Smooth muscle cell (in vitro differentiated cells): ENCODE results near the gene USH2A. TPM values are rescaled to one million over a fixed set of nuclear protein-coding genes. Genes with fewer than 3 reads are reported as not detected.

Experiments
- DNase-seq: peaks from one replicate; lab custom pipeline; 2025; ENCODE audit not compliant: unreplicated experiment; lab: John Stamatoyannopoulos, UW
- H2AFZ ChIP-seq: fragments of 200-600 bp; sonication (generic); 2 replicates; pipeline ENCODE4 v1.6.0; 2016; ENCODE audit warnings: antibody characterized with exemption, low read depth, mild to moderate bottlenecking
- H3F3A ChIP-seq: fragments of 200-600 bp; sonication (generic); 2 replicates; pipeline ENCODE4 v1.6.0; 2017; ENCODE audit warnings: antibody characterized with exemption, low read depth
- H3K27ac ChIP-seq: fragments of 200-600 bp; sonication (generic); 2 replicates; pipeline ENCODE4 v1.5.1; 2016; ENCODE audit warnings: low read depth, mild to moderate bottlenecking
- H3K27me3 ChIP-seq: fragments of 200-600 bp; sonication (generic); 2 replicates; pipeline ENCODE4 v1.6.1; 2016; ENCODE audit warnings: low read depth, mild to moderate bottlenecking
- H3K36me3 ChIP-seq: fragments of 200-600 bp; sonication (generic); 2 replicates; pipeline ENCODE4 v1.5.1; 2016; ENCODE audit warnings: low read depth
- H3K4me1 ChIP-seq: fragments of 200-600 bp; sonication (generic); 2 replicates; pipeline ENCODE4 v1.5.1; 2016; ENCODE audit warnings: low read depth
- H3K4me2 ChIP-seq: fragments of 200-600 bp; sonication (generic); 2 replicates; pipeline ENCODE4 v1.6.0; 2016; ENCODE audit warnings: mild to moderate bottlenecking
- H3K4me3 ChIP-seq: fragments of 200-600 bp; sonication (generic); 2 replicates; pipeline ENCODE4 v1.5.1; 2016; ENCODE audit warnings: mild to moderate bottlenecking
- H3K79me2 ChIP-seq: fragments of 200-600 bp; sonication (generic); 2 replicates; pipeline ENCODE4 v1.6.0; 2016; ENCODE audit warnings: low read depth, mild to moderate bottlenecking
- H3K9ac ChIP-seq: fragments of 200-600 bp; sonication (generic); 2 replicates; pipeline ENCODE4 v1.6.0; 2016; ENCODE audit warnings: low read depth
- H3K9me3 ChIP-seq: fragments of 200-600 bp; sonication (generic); replicated peaks from 2 replicates; pipeline ENCODE4 v1.5.1; 2016; ENCODE audit warnings: low read depth
- H4K20me1 ChIP-seq: fragments of 200-600 bp; sonication (generic); 2 replicates; pipeline ENCODE4 v1.6.0; 2016; ENCODE audit warnings: low read depth
- WGBS: methylation state at CpG from one replicate; pipeline ENCODE4 v1.1.7; 2016; ENCODE audit warnings: low lambda C conversion rate; 5-methylcytosine and 5-hydroxymethylcytosine counted together
- polyA plus RNA-seq: library from polyadenylated mRNA; unstranded; fragments of >200 nt; fragmentation: Nextera tagmentation; extraction: Ambion mirVana; gene quantifications from 2 replicates; pipeline ENCODE4 v1.2.1, GENCODE V29; 2016
- total RNA-seq: library from RNA; depleted of rRNA; stranded (reverse); fragments of >200 nt; gene quantifications from 2 replicates; pipeline ENCODE4 v1.2.3, GENCODE V29; 2014
- TF ChIP-seq, protein P1 (sequence below): fragments of 200-600 bp; sonication (generic); IDR thresholded peaks from 2 replicates; pipeline ENCODE4 v1.5.1; 2017; ENCODE audit warnings: borderline replicate concordance, mild to moderate bottlenecking, antibody characterized with exemption; ENCODE audit not compliant: insufficient read depth, poor library complexity, severe bottlenecking

Gene USH2A
- total and polyA plus RNA-seq, 2 experiments from 2014 or later, result under 0.01 TPM; not detected in 1

DNA sequence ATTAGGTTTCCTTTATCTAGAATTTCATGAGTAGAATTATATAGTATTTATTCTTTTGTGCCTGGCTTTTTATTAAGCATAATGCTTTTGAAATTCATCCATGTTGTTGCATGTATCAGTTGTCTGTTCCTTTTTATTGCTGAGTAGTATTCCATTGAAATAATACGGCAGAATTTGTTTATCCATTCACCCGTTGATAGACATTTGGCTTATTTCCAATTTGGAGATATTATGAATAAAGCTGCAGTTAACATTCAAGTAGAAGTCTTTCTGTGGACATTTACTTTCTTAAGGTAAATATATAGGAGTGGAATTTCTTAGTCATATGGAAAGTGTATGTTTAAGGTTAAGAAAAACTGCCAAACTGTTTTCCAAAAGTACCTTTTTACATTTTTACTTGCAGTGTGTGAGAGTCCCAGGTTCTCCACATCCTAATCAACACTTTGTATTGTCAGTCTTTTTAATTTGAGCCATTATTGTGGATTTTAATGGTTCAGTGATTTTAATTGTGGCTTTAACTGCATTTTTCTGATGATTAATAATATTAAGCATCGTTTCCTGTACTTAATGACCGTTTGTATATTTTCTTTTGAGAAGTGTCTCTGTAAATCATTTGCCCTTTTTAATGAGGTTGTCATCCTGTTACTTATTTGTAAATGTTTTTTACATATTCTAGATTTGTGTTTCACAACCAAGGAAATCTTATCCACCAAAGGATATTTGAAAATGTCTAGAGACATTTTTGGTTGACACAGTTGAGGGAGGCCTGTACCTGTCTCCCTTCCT, 833.4 kb downstream of the USH2A start:
- H2AFZ ChIP-seq, result no peak overlapping the region

DNA sequence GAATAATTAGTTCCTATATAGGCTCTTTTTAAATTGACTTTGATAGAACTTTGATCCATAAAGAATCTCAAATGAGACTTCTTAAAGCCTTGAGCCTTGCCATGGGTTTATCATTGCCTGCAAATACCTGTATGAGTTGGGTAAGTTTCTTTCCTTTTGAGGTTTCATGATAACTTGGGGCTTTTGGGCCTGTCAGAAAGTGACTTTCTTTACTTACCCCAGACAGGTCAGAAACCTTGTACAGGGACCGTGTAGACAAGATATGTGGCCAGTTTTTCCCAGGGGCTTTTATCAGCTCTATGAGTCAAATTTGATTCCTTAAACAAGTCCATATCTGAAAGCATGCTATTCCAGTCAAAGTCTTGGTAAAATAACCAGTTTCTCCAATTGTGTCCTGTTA, 838.9 kb downstream of the USH2A start:
- H3K4me3 ChIP-seq, result no peak overlapping the region
- H3K27ac ChIP-seq, result peak overlapping the region; percentile 54
- WGBS, result 77% methylated on average over 1 of the region's 1 CpG
- H2AFZ ChIP-seq, result no peak overlapping the region
- H3F3A ChIP-seq, result no peaks in the 10 kb centered on the region
- no peaks in the 10 kb centered on the region for H3K79me2 ChIP-seq
- no peak overlapping the region for H3K4me2 ChIP-seq
- H3K9ac ChIP-seq, result no peak overlapping the region
- DNase-seq, result no peak
- no peaks in the 10 kb centered on the region for H4K20me1 ChIP-seq
- H3K9me3 ChIP-seq, result no peaks in the 10 kb centered on the region
- no peaks in the 10 kb centered on the region for H3K27me3 ChIP-seq
- H3K36me3 ChIP-seq, result peaks cover 27% of the 10 kb centered on the region
- TF ChIP-seq, protein P1, sequence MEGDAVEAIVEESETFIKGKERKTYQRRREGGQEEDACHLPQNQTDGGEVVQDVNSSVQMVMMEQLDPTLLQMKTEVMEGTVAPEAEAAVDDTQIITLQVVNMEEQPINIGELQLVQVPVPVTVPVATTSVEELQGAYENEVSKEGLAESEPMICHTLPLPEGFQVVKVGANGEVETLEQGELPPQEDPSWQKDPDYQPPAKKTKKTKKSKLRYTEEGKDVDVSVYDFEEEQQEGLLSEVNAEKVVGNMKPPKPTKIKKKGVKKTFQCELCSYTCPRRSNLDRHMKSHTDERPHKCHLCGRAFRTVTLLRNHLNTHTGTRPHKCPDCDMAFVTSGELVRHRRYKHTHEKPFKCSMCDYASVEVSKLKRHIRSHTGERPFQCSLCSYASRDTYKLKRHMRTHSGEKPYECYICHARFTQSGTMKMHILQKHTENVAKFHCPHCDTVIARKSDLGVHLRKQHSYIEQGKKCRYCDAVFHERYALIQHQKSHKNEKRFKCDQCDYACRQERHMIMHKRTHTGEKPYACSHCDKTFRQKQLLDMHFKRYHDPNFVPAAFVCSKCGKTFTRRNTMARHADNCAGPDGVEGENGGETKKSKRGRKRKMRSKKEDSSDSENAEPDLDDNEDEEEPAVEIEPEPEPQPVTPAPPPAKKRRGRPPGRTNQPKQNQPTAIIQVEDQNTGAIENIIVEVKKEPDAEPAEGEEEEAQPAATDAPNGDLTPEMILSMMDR, result no peak
- no peaks in the 10 kb centered on the region for H3K4me1 ChIP-seq

More for the DNA sequence above, 833.4 kb downstream of the USH2A start:
- Histone ChIP-seq H3K4me1 (no peaks in the 10 kb centered on the region), H3F3A (no peaks in the 10 kb centered on the region), H3K27me3 (no peaks in the 10 kb centered on the region), H3K9me3 (no peaks in the 10 kb centered on the region), H3K4me2 (no peak overlapping the region), H3K9ac (no peak overlapping the region), H3K4me3 (no peak overlapping the region), H4K20me1 (peaks cover 7% of the 10 kb centered on the region), H3K79me2 (no peaks in the 10 kb centered on the region), H3K27ac (no peak overlapping the region), H3K36me3 (peaks cover 6% of the 10 kb centered on the region)
- no peak for DNase-seq
- WGBS, result 93% methylated on average over 4 of the region's 4 CpGs
- TF ChIP-seq, protein P1, result no peak

DNA sequence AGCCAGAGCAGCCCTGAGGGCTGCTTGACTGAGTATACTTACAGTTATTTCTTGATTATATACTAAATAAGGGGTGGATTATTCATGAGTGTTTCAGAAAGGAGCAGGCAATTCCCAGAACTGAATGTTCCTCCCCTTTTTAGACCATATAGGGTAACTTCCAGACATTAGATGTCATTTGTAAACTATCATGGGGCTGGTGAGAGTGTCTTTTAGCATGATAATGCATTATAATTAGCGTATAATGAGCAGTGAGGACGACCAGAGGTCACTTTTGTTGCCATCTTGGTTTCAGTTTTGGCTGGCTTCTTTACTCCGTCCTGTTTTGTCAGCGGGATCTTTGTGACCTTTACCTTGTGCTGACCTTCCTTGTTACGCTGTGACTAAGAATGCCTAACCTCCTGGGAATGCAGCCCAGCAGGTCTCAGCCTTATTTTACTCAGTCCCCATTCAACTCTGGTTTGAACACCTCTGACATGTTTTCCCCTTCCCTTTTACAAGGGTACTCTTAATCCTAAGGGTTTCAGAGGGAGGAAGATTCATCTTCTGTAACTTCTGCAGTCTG, 840.0 kb downstream of the USH2A start:
- H3K4me3 ChIP-seq, result peak overlapping the region; percentile 8
- no peaks in the 10 kb centered on the region for H4K20me1 ChIP-seq
- DNase-seq, result no peak
- WGBS, result 71% methylated on average over 5 of the region's 5 CpGs
- H3F3A ChIP-seq, result no peaks in the 10 kb centered on the region
- H3K27ac ChIP-seq, result peak overlapping the region; percentile 54
- no peaks in the 10 kb centered on the region for H3K9me3 ChIP-seq
- H3K9ac ChIP-seq, result no peak overlapping the region
- TF ChIP-seq, protein P1, result no peak
- H3K36me3 ChIP-seq, result peaks cover 32% of the 10 kb centered on the region
- no peaks in the 10 kb centered on the region for H3K79me2 ChIP-seq
- no peaks in the 10 kb centered on the region for H3K27me3 ChIP-seq
- peak overlapping the region; percentile 61 for H3K4me2 ChIP-seq
- H3K4me1 ChIP-seq, result no peaks in the 10 kb centered on the region
- H2AFZ ChIP-seq, result no peak overlapping the region

DNA sequence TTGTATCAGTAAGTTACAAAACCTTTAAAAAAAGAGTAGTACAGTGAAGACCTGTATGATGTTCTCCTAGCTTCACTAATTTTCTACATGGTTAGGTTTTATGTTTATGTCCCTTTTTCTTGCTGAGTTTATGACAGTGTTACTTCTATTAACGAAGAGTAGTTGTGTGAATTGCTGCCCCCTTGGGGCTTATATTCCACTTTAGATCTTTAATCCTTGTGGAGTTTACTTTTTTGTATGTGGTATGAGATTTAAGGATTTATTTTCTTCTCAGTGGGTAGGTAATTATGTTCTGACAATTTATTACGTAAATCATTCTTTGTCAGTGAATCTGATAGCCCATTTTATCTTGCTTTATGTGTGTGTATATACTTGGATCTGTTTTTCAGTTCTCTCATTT, 841.4 kb downstream of the USH2A start:
- Histone ChIP-seq H3K4me3 (no peak overlapping the region), H3K27me3 (no peaks in the 10 kb centered on the region), H3K9me3 (no peaks in the 10 kb centered on the region), H4K20me1 (peaks cover 2% of the 10 kb centered on the region), H3K9ac (no peak overlapping the region), H3K27ac (no peak overlapping the region), H3K79me2 (peaks cover 4% of the 10 kb centered on the region), H3K4me2 (no peak overlapping the region), H3K36me3 (peaks cover 32% of the 10 kb centered on the region), H3K4me1 (no peaks in the 10 kb centered on the region), H3F3A (no peaks in the 10 kb centered on the region), H2AFZ (no peak overlapping the region)
- 95% methylated on average over 2 of the region's 2 CpGs for WGBS
- TF ChIP-seq, protein P1, result no peak
- no peak for DNase-seq
